ENCODE data around the gene PTPN6. TPM values are rescaled to one million over a fixed set of nuclear protein-coding genes. Genes with fewer than 3 reads are reported as not detected.

The PTPN6 gene
- total and polyA plus RNA-seq, 10 of the 15 experiments (the other 5 are each of a cell fraction or from before 2014, with no cell fraction given) = 229 to 457 (median 370) TPM

GRCh38 chr12:6943722-6944380 is 7.3 kb upstream of the PTPN6 start, which contains the start of the genes C12orf57 and RNU7-1 (continued):
- TF ChIP-seq CREM (IDR thresholded peaks at IDR 0.05; ENCODE audit: low read depth) = peak; percentile 90
- TF ChIP-seq CREB1 (IDR thresholded peaks at IDR 0.05; ENCODE audit: low read depth) = no peak
- no peak for TF ChIP-seq SUZ12 (IDR thresholded peaks at IDR 0.05; ENCODE audit: unreplicated experiment)
- peak; percentile 45; the same call in 1 of the 2 replicates for TF ChIP-seq SREBF1 (IDR thresholded peaks at IDR 0.05; ENCODE audit: low read length)
- TF ChIP-seq FOS (IDR thresholded peaks at IDR 0.05; ENCODE audit: borderline replicate concordance, extremely low read depth, insufficient read length) = no peak
- TF ChIP-seq ZSCAN29 (IDR thresholded peaks at IDR 0.05) = peak; percentile 74; the same call in 1 of the 2 replicates
- no peak; the same call in 1 of the 2 replicates for TF ChIP-seq CEBPZ (IDR thresholded peaks at IDR 0.05; ENCODE audit: low read depth, low read length)
- TF ChIP-seq TAF1 (IDR thresholded peaks at IDR 0.05; ENCODE audit: borderline replicate concordance, low read depth, low read length) = peak; percentile 78
- no peak for TF ChIP-seq GATAD2B (conservative IDR thresholded peaks at IDR 0.05; ENCODE audit: low read depth)
- peak; percentile 49; the same call in 1 of the 2 replicates for TF ChIP-seq MTA2 (IDR thresholded peaks at IDR 0.05; ENCODE audit: low read depth)
- TF ChIP-seq IRF4 (IDR thresholded peaks at IDR 0.05; ENCODE audit: low read depth, low read length) = peak; percentile 62
- peak; percentile 93; the same call in 1 of the 2 replicates for TF ChIP-seq STAT3 (IDR thresholded peaks at IDR 0.05; ENCODE audit: low read depth, low read length)
- peak; percentile 70 for TF ChIP-seq JUNB (IDR thresholded peaks at IDR 0.05)
- TF ChIP-seq MYB (IDR thresholded peaks at IDR 0.05; ENCODE audit: borderline replicate concordance, low read depth, low read length) = peak; percentile 94
- peak; percentile 97; the same call in 1 of the 2 replicates for TF ChIP-seq WRNIP1 (IDR thresholded peaks at IDR 0.05; ENCODE audit: borderline replicate concordance, low read depth, low read length)
- TF ChIP-seq ZBTB4 (CRISPR knock-in tag; IDR thresholded peaks at IDR 0.05) = peak; percentile 99
- peak; percentile 99 for TF ChIP-seq POLR2AphosphoS5 (IDR thresholded peaks at IDR 0.05; ENCODE audit: low read length)
- peak; percentile 98 for TF ChIP-seq ZNF207 (IDR thresholded peaks at IDR 0.05; ENCODE audit: borderline replicate concordance)
- TF ChIP-seq NRF1 (conservative IDR thresholded peaks at IDR 0.05; ENCODE audit: low read depth, low read length) = no peak
- peak; percentile 85 for TF ChIP-seq ZNF24 (IDR thresholded peaks at IDR 0.05)
- TF ChIP-seq MLLT1 (IDR thresholded peaks at IDR 0.05) = peak; percentile 88
- no peak for TF ChIP-seq RFX5 (IDR thresholded peaks at IDR 0.05; ENCODE audit: low read depth, low read length)
- peak; percentile 77 for TF ChIP-seq ELK1 (IDR thresholded peaks at IDR 0.05; ENCODE audit: low read depth, low read length)

Data from GM12878 (cell line).